8988T (cell line): ENCODE results near the gene SLC25A24.
"Not testable (repeated sequence)": the region's sequence is repeated elsewhere in the genome, so short reads cannot be mapped to it uniquely, and the experiment has no call there.

ENCODE experiments used
- DNase-seq: peaks from one replicate; pipeline ENCODE4 v3.0.0; 2011

SLC25A24 gene

DNA sequence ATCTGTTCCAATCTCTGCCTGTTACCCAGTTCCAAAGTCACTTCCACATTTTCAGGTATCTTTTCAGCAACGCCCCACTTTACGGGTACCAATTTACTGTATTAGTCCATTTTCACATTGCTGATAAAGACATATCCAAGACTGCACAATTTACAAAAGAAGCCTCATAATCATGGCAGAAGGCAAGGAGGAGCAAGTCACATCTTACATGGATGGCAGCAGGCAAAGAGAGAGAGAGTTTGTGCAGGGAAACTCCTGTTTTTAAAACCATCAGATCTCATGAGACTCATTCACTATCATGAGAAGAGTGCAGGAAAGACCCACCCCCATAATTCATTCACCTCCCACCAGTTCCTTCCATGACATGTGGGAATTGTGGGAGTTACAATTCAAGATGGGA is 67.0 kb downstream of the SLC25A24 start:
- not testable (repeated sequence) for DNase-seq

GRCh38 chr1:108132367-108132766 is 67.8 kb downstream of the SLC25A24 start:
- DNase-seq = not testable (repeated sequence)

GRCh38 chr1:108131281-108131680 is 68.9 kb downstream of the SLC25A24 start:
- DNase-seq = not testable (repeated sequence)

DNA sequence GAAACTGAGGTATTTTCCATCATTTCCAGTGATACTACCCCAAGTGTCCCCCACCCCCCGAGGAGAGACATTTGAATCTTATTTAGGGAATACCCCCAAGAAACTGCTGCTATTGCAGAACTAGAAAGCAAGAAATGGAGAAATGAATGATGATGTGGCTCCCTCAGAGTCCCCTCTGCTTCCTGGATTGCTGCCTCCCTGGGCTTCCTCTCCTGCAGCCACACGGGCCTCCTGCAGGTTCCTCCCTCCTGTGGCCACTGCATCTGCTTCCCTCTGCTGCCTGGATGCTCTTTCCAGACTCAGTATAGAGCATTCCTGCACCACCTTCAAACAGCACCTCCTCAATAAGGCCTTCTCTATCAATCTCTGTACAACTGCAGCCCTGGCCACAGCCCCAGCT is 69.3 kb downstream of the SLC25A24 start:
- no peak for DNase-seq

DNA sequence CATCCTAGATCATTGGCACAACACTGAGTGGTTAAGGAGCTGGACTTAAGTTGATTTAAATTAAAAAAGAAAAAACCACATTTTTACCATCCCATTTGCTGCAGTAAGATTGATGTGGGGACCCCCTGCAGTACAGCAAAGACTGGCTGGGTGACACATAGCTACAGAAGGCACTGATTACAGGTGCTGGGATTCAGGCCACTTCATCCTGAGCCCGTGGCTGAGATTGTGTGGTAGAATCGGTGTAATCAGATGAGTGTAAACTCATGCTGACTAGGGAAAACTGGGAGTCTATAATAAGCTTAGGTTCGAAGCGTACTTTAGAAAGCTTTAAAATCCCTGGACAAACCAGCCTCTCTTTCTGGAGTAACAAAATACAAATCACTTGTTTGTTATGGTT is 70.1 kb downstream of the SLC25A24 start:
- no peak for DNase-seq

- DNase-seq = no peak
Observed at GRCh38 chr1:108125312-108126138, 74.6 kb downstream of the SLC25A24 start.

DNA sequence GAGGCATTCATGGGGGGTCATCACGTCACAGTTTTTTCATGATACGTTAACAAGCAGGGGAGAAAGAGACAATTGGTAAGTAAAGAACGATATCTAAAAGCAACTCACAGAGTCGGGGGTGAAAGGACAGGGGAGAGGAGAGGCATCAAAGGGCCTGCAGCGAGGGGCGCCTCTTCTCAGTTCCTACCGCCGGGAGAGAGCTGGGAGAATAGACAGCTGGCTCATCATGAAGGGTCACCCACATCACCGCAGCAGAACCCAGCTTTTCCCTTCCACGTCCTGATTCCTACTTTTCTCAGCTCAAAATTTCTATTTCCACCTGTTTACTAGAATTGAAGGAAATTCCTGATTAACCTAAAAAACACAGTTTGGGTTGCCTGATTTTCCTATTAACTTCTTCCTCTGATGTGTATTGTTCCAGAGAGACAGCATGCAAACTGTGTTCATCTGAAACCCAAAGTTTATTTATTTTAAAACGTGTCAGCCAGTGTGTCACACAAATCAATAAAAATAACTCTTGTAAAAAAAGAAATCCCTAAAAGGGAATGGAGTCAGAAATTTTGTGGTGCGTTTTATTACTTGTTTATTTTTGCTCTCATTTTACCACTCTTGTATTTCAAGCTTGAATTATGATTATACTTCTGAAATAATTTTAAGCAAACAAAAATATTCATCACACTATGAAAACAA is 75.4 kb downstream of the SLC25A24 start:
- DNase-seq = no peak

GRCh38 chr1:108124023-108124422 is 76.1 kb downstream of the SLC25A24 start:
- DNase-seq = no peak

DNA sequence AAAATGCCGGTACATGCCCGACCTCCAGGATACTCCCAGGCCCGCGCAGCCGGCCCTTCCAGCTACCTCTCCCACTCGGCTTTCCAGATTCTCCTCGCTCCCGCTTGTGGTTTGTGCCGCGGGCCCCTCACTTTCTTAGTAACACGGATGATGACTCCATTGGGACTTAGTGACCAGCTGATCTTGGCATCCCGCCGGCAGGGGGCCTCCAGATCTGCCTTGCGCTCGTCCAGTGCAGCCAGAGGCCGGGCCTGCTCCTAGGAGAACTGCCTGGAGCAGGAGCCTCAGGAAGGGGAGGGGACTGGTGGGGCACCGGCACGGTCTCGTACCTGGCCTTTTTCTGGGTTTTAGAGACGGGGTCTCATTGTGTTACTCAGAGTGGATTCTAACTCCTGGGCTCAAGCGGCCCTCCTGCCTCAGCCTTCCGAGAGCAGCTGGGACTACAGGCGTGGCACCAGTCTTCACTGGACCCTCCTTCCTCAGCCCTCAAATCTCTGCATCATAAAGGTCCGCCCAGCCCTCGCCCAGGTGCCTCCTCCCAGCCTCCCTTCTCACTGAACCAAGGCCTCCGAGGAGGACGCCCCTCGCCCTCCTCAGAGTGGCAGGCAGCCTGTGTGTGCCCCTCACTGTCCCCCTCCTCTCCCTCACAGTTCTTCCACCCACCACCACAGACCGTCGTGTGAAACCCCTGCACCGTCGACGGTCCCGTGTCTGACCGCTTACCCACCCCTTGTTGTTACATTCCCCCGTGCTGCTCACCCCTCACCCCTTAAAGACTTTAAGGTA is 78.6 kb downstream of the SLC25A24 start:
- no peak for DNase-seq

GRCh38 chr1:108120163-108120562 is 80.0 kb downstream of the SLC25A24 start:
- DNase-seq = no peak

- no peak for DNase-seq
Observed at GRCh38 chr1:108119500-108119899, 80.6 kb downstream of the SLC25A24 start.

GRCh38 chr1:108117945-108118902 is 81.9 kb downstream of the SLC25A24 start:
- no peak for DNase-seq

DNA sequence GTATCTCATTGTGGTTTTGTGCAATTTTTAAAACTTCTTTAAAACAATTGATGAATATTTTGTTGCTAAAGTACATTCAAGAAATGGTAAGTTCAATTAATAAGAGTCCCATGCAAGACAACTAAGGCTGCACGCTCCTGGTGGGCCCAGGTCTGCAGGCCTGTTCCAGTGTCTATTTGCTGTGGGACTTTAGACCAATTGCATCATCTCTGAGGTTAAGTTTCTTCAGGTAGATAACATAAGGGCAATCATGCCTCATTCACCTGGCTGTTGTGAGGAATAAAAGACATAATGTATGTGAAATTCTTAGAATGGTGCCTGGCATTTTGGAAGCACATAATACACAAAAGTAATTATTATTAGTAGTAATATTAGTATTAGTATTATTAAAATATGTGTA is 82.9 kb downstream of the SLC25A24 start:
- no peak for DNase-seq

GRCh38 chr1:108114033-108114599 is 86.0 kb downstream of the SLC25A24 start:
- DNase-seq = no peak

- DNase-seq = no peak
Observed at GRCh38 chr1:108113496-108113895, 86.6 kb downstream of the SLC25A24 start.

GRCh38 chr1:108109295-108109973 is 90.7 kb downstream of the SLC25A24 start:
- no peak for DNase-seq

- no peak for DNase-seq
Observed at GRCh38 chr1:108108119-108108518, 92.0 kb downstream of the SLC25A24 start.

DNA sequence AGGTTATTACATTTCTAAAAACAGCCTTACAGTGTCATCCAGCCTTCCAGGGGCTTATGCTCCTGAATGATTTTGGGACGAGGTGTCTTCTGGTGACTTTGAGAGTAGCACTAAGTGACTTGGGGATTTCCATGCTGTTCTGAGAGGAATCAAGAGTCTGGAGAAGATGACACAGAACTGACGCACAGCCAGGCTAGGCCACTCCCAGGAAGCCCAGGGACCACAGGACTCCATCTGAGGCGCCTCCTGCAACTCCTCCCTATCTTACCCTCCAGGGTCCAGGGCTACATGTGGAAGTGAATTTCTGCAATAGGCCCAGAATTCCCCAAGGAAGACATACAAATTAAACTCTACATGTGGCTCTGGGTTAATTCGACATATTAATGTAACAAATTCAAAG is 92.5 kb downstream of the SLC25A24 start:
- DNase-seq = no peak

GRCh38 chr1:108106775-108107174 is 93.4 kb downstream of the SLC25A24 start:
- no peak for DNase-seq

DNA sequence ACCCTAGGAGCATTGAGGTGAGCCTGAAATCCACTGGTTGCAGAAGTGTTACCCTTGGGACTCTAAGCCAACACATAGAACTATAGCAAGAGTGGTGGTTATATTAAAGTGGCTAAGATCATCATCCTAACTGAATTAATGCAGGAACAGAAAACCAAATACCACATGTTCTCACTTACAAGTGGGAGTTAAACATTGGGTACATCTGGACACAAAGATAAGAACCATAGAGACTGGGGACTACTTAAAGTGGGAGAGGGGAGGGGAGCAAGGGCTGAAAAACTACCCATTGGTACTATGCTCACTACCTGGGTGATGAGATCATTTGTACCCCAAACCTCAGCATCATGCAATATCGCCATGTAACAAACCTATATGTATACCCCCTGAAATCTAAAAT is 100.0 kb downstream of the SLC25A24 start:
- DNase-seq = no peak

DNA sequence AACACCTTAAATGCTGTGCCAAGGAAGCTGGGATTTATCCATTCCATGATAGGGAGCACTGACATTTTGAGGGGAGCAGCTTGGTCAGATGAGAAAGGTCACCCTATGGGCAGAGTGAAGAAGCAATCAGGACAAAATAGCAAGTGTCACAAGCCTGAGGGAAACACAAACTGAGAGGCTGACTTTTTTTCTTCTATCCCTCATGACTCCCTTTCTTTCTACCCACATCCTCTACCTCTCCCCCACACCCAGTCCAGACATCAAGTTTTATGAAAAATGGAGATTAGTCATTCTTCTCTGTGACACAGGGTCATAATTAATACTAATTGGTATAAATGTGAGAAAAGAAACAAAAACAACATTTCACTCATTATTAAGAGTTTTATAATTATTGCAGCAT is 103.1 kb downstream of the SLC25A24 start:
- no peak for DNase-seq
